SK-N-SH (cell line): ENCODE measurements around the gene C19orf33.

Source experiments
- EP300 ChIP-seq, 2 experiments: IDR thresholded peaks; 2 replicates each; pipeline versions ENCODE4 v1.4.0 to v1.6.1; 2012; ENCODE audit warnings: borderline replicate concordance in 1 of 2, low read depth in 1 of 2, low read length in 1 of 2
- FOXJ3 ChIP-seq: sonication (generic); formaldehyde crosslinking; IDR thresholded peaks from 2 replicates; pipeline ENCODE4 v1.5.1; 2020; ENCODE audit warnings: mild to moderate bottlenecking, missing genetic modification reagents
- GABPA ChIP-seq: IDR thresholded peaks from 2 replicates; pipeline ENCODE4 v1.4.0; 2012; ENCODE audit warnings: low read depth, mild to moderate bottlenecking
- GATA2 ChIP-seq: sonication (generic); formaldehyde crosslinking; IDR thresholded peaks from 2 replicates; pipeline ENCODE4 v1.5.0; 2020; ENCODE audit warnings: mild to moderate bottlenecking, missing genetic modification reagents
- JUND ChIP-seq: IDR thresholded peaks from 2 replicates; pipeline ENCODE4 v1.4.0; 2012
- POLR2AphosphoS5 ChIP-seq: IDR thresholded peaks from 2 replicates; pipeline ENCODE4 v1.6.1; 2012; ENCODE audit warnings: low read depth, low read length
- RAD21 ChIP-seq: IDR thresholded peaks from 2 replicates; pipeline ENCODE4 v1.6.1; 2012; ENCODE audit warnings: mild to moderate bottlenecking, low read length
- SMC3 ChIP-seq: IDR thresholded peaks from 2 replicates; pipeline ENCODE4 v1.6.1; 2012; ENCODE audit warnings: low read depth, low read length, improper control_type of control experiment
- TAF1 ChIP-seq: IDR thresholded peaks from 2 replicates; pipeline ENCODE4 v1.6.1; 2012; ENCODE audit warnings: low read depth, mild to moderate bottlenecking, low read length, moderate library complexity, borderline replicate concordance
- TF ChIP-seq, protein P1 (sequence below): fragments of 200-600 bp; sonication (generic); IDR thresholded peaks from 2 replicates; pipeline ENCODE4 v1.6.1; 2017; ENCODE audit warnings: antibody characterized with exemption, mild to moderate bottlenecking, moderate library complexity
- TF ChIP-seq, protein P2 (sequence below): fragments of 150-350 bp; IDR thresholded peaks from 2 replicates; pipeline ENCODE4 v1.6.1; 2016; ENCODE audit warnings: mild to moderate bottlenecking, low read depth, low read length
- TF ChIP-seq, protein P3 (sequence below): fragments of 150-350 bp; IDR thresholded peaks from 2 replicates; pipeline ENCODE4 v1.6.1; 2017; ENCODE audit warnings: antibody characterized with exemption, low read length, low read depth, borderline replicate concordance
- TF ChIP-seq, protein P4 (sequence below): IDR thresholded peaks from 2 replicates; pipeline ENCODE4 v1.4.0; 2012; ENCODE audit warnings: low read depth
- TF ChIP-seq, protein P5 (sequence below): IDR thresholded peaks from 2 replicates; pipeline ENCODE4 v1.6.1; 2012; ENCODE audit warnings: mild to moderate bottlenecking, low read depth, low read length, moderate library complexity

DNA sequence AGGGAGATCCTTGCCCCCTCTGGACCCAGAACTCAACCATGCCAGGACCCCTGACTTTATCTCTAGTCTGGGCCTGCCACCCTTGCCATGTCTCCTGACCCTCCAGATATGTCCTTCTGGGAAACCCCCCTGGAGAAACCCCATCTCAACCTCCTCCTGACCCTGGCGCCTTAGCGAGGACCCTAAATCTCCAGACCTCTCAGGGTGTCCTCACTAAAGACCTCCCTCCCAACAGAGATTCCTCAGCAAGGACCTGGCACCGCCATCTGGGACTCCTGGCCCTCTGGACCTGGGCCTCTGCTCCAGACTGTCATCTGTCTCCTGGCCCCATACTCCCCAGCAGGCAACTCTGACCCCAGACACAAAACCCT lies 16.9 kb downstream of the C19orf33 start:
- TF ChIP-seq, protein P1, sequence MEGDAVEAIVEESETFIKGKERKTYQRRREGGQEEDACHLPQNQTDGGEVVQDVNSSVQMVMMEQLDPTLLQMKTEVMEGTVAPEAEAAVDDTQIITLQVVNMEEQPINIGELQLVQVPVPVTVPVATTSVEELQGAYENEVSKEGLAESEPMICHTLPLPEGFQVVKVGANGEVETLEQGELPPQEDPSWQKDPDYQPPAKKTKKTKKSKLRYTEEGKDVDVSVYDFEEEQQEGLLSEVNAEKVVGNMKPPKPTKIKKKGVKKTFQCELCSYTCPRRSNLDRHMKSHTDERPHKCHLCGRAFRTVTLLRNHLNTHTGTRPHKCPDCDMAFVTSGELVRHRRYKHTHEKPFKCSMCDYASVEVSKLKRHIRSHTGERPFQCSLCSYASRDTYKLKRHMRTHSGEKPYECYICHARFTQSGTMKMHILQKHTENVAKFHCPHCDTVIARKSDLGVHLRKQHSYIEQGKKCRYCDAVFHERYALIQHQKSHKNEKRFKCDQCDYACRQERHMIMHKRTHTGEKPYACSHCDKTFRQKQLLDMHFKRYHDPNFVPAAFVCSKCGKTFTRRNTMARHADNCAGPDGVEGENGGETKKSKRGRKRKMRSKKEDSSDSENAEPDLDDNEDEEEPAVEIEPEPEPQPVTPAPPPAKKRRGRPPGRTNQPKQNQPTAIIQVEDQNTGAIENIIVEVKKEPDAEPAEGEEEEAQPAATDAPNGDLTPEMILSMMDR, result no peak
- no peak for TF ChIP-seq JUND
- TF ChIP-seq, protein P2, sequence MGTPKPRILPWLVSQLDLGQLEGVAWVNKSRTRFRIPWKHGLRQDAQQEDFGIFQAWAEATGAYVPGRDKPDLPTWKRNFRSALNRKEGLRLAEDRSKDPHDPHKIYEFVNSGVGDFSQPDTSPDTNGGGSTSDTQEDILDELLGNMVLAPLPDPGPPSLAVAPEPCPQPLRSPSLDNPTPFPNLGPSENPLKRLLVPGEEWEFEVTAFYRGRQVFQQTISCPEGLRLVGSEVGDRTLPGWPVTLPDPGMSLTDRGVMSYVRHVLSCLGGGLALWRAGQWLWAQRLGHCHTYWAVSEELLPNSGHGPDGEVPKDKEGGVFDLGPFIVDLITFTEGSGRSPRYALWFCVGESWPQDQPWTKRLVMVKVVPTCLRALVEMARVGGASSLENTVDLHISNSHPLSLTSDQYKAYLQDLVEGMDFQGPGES, result no peak
- TF ChIP-seq POLR2AphosphoS5, result no peak
- TF ChIP-seq GABPA, result no peak
- TF ChIP-seq RAD21, result no peak
- TF ChIP-seq GATA2 (CRISPR knock-in tag), result no peak
- TF ChIP-seq, protein P3, sequence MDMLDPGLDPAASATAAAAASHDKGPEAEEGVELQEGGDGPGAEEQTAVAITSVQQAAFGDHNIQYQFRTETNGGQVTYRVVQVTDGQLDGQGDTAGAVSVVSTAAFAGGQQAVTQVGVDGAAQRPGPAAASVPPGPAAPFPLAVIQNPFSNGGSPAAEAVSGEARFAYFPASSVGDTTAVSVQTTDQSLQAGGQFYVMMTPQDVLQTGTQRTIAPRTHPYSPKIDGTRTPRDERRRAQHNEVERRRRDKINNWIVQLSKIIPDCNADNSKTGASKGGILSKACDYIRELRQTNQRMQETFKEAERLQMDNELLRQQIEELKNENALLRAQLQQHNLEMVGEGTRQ, result no peak
- no peak for TF ChIP-seq SMC3
- TF ChIP-seq TAF1, result no peak
- TF ChIP-seq FOXJ3 (CRISPR knock-in tag), result no peak
- TF ChIP-seq, protein P4, sequence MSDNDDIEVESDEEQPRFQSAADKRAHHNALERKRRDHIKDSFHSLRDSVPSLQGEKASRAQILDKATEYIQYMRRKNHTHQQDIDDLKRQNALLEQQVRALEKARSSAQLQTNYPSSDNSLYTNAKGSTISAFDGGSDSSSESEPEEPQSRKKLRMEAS, result no peak
- TF ChIP-seq, protein P5, sequence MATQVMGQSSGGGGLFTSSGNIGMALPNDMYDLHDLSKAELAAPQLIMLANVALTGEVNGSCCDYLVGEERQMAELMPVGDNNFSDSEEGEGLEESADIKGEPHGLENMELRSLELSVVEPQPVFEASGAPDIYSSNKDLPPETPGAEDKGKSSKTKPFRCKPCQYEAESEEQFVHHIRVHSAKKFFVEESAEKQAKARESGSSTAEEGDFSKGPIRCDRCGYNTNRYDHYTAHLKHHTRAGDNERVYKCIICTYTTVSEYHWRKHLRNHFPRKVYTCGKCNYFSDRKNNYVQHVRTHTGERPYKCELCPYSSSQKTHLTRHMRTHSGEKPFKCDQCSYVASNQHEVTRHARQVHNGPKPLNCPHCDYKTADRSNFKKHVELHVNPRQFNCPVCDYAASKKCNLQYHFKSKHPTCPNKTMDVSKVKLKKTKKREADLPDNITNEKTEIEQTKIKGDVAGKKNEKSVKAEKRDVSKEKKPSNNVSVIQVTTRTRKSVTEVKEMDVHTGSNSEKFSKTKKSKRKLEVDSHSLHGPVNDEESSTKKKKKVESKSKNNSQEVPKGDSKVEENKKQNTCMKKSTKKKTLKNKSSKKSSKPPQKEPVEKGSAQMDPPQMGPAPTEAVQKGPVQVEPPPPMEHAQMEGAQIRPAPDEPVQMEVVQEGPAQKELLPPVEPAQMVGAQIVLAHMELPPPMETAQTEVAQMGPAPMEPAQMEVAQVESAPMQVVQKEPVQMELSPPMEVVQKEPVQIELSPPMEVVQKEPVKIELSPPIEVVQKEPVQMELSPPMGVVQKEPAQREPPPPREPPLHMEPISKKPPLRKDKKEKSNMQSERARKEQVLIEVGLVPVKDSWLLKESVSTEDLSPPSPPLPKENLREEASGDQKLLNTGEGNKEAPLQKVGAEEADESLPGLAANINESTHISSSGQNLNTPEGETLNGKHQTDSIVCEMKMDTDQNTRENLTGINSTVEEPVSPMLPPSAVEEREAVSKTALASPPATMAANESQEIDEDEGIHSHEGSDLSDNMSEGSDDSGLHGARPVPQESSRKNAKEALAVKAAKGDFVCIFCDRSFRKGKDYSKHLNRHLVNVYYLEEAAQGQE, result no peak
- no peak for TF ChIP-seq EP300 (IDR thresholded peaks at IDR 0.05; ENCODE audit: borderline replicate concordance in 1 of 2, low read depth in 1 of 2, low read length in 1 of 2)
